ENCODE data around the gene LONRF2. TPM values are rescaled to one million over a fixed set of nuclear protein-coding genes. Genes with fewer than 3 reads are reported as not detected.

The LONRF2 gene
- total RNA-seq, 3 donors from 2014 or later: 5.1 to 24.9 (median 19.9) TPM

- Histone ChIP-seq H3K4me3 (no peak overlapping the region), H3K27ac (no peak overlapping the region), H3K9me3 (no peaks in the 10 kb centered on the region), H3K27me3 (no peaks in the 10 kb centered on the region), H3K4me1 (no peaks in the 10 kb centered on the region), H3K36me3 (no peaks in the 10 kb centered on the region)
- TF ChIP-seq CTCF (IDR thresholded peaks at IDR 0.05): no peak
- TF ChIP-seq POLR2AphosphoS5 (IDR thresholded peaks at IDR 0.05): no peak
- TF ChIP-seq POLR2A (IDR thresholded peaks at IDR 0.05): no peak
- no peak for DNase-seq (ENCODE audit: low spot score in 2 of 2)
- intact Hi-C loops (cut with DNase I; ENCODE audit: low total_unique reads): no loop called here
Observed at GRCh38 chr2:100223502-100223901, 98.8 kb downstream of the LONRF2 start.

Other genes with a start within 250 kb of the LONRF2 start
- gene AFF3, start 179.9 kb downstream of the LONRF2 start, total RNA-seq: 100 to 1,000 TPM in 1 of 3 donors, 10 to 100 TPM in 1, 1 to 10 TPM in 1; 8.2 to 116 (median 63.6) TPM
- gene CHST10, start 95.2 kb upstream of the LONRF2 start, total RNA-seq: 10 to 100 TPM in 1 of 3 donors, 1 to 10 TPM in 2; 4.5 to 17.0 (median 8.3) TPM
- not detected for gene NMS, start 148.0 kb upstream of the LONRF2 start, total RNA-seq
- 10 to 100 TPM; 11.3 to 17.7 (median 14.4) TPM for gene PDCL3, start 240.5 kb upstream of the LONRF2 start, total RNA-seq

Data from breast epithelium (tissue), 4 donors.